GM19328 (cell line): Measurements from ENCODE around the gene KNCN.

Experiments
- ATAC-seq: cut with Tn5 transposase; IDR thresholded peaks from one replicate; pipeline ENCODE4 v1.9.1; 2021; ENCODE audit warnings: mild to moderate bottlenecking, moderate library complexity; ENCODE audit not compliant: unreplicated experiment

KNCN gene

GRCh38 chr1:46569884-46570725 is 18.7 kb upstream of the KNCN start:
- ATAC-seq = no peak

- no peak for ATAC-seq
These were observed 17.7 kb upstream of the KNCN start for GRCh38 chr1:46569116-46569515.

GRCh38 chr1:46568461-46568891 is 17.0 kb upstream of the KNCN start:
- no peak for ATAC-seq

- no peak for ATAC-seq
These were observed 11.9 kb upstream of the KNCN start for GRCh38 chr1:46563341-46563740.

GRCh38 chr1:46562498-46562897 is 11.1 kb upstream of the KNCN start:
- no peak for ATAC-seq

GRCh38 chr1:46558966-46559365 is 7.5 kb upstream of the KNCN start:
- no peak for ATAC-seq

- no peak for ATAC-seq
These were observed 6.9 kb upstream of the KNCN start for GRCh38 chr1:46558141-46558963.

GRCh38 chr1:46557403-46557802 is 6.0 kb upstream of the KNCN start:
- ATAC-seq = no peak

GRCh38 chr1:46556822-46557221 is 5.4 kb upstream of the KNCN start:
- ATAC-seq = no peak

GRCh38 chr1:46555826-46556619 is 4.6 kb upstream of the KNCN start:
- ATAC-seq = no peak

- no peak for ATAC-seq
These were observed 3.3 kb upstream of the KNCN start for GRCh38 chr1:46554597-46555381.

- no peak for ATAC-seq
These were observed 2.8 kb upstream of the KNCN start for GRCh38 chr1:46554236-46554596.

GRCh38 chr1:46553506-46553905 is 2.1 kb upstream of the KNCN start:
- no peak for ATAC-seq

GRCh38 chr1:46552357-46553237 is 1.1 kb upstream of the KNCN start:
- ATAC-seq = no peak

GRCh38 chr1:46550751-46551231 is 656 bp downstream of the KNCN start:
- no peak for ATAC-seq

- ATAC-seq = no peak
These were observed 1.5 kb downstream of the KNCN start for GRCh38 chr1:46549697-46550681.

GRCh38 chr1:46547481-46548383 is 3.7 kb downstream of the KNCN start:
- ATAC-seq = no peak
